Measurements from ENCODE around the gene TMEM114.

- no peak for TF ChIP-seq CTCF (IDR thresholded peaks at IDR 0.05; ENCODE audit: insufficient read depth, low read length)
- TF ChIP-seq POLR2AphosphoS5 (IDR thresholded peaks at IDR 0.05; ENCODE audit: low read depth) = no peak
Measured at GRCh38 chr16:8588682-8589056, 1.6 kb downstream of the TMEM114 start.
